Pancreas (tissue), 10 donors: ENCODE results near the gene ZNF536. TPM values are rescaled to one million over a fixed set of nuclear protein-coding genes. Genes with fewer than 3 reads are reported as not detected.

Source experiments
- ATAC-seq, 4 donors: fragments of 200-7000 bp; cut with Tn5 transposase; one replicate each; pipeline versions ENCODE4 v1.8.0 to v1.9.1; 2020; ENCODE audit warnings: mild to moderate bottlenecking in 4 of 4, moderate library complexity in 4 of 4
- DNase-seq, 6 donors: peaks; one replicate each; pipeline ENCODE4 v3.0.0-alpha.2; 2020
- FAIRE-seq: peaks from 2 replicates; lab custom pipeline; 2012; peaks lifted over from hg19 to GRCh38; lab: Jason Lieb, UNC
- H3K27ac ChIP-seq, 4 donors: fragments of 200-600 bp; sonication (generic); 1 replicate in 3 of 4; 2 replicates in 1 of 4; pipeline versions ENCODE4 v1.5.0 to v1.8.0; 2020
- H3K27me3 ChIP-seq, 4 donors: fragments of 200-600 bp; one replicate each; pipeline ENCODE4 v1.8.0; 2021
- H3K36me3 ChIP-seq, 3 donors: fragments of 200-600 bp; sonication (generic) in 1 of 3; one replicate each; pipeline versions ENCODE4 v1.5.0 to v1.8.0; 2020 to 2021
- H3K4me1 ChIP-seq, 3 donors: fragments of 200-600 bp; one replicate each; pipeline ENCODE4 v1.8.0; 2021
- H3K4me3 ChIP-seq, 4 donors: fragments of 200-600 bp; sonication (generic) in 2 of 4; one replicate each; pipeline versions ENCODE4 v1.5.0 to v1.8.0; 2020 to 2021
- H3K9me3 ChIP-seq, 4 donors: fragments of 200-600 bp; one replicate each; pipeline ENCODE4 v1.8.0; 2021
- CTCF ChIP-seq, 4 donors: fragments of 200-600 bp; sonication (generic) in 3 of 4; IDR thresholded peaks; one replicate each; pipeline versions ENCODE4 v1.5.0 to v1.8.0; 2021; ENCODE audit warnings: antibody characterized with exemption in 4 of 4
- WGBS, 2 donors: extraction: QIAGEN DNeasy Blood & Tissue Kit; methylation state at CpG; one replicate each; pipeline ENCODE4 v1.1.7; 2013; 5-methylcytosine and 5-hydroxymethylcytosine counted together
- intact Hi-C, 3 donors: fragments of 100-400 bp; cut with DNase I; formaldehyde crosslinking; loops; one replicate each; pipeline versions ENCODE4 v1.11.1 to v1.14.2; 2022
- polyA plus RNA-seq, 2 donors: library from polyadenylated mRNA; stranded (reverse); fragments of 200-250 nt; gene quantifications; one replicate each; pipeline ENCODE4 v1.2.3, GENCODE V29; 2013
- total RNA-seq, 6 donors: library from RNA; stranded (reverse); fragmentation: NEBNext Ultra II Directional in 4 of 6; extraction: Animal tissue kit (Norgen Biotek cat#: 25700) in 4 of 6; gene quantifications; one replicate each; pipeline versions ENCODE4 v1.2.1 to v1.2.4, GENCODE V29; 2021 to 2023
- donor health status: healthy with polysubstance abuse.
- donor health status: DM: no; HTN: no; CAD: no; lungs with moderate emphysema.
- donor health status: DM: no; HTN: no; CAD: no.
- donor health status: control.
- donor health status: control.
- donor health status: Bipolar disorder and iron deficiency.
- donor health status: DM: yes; HTN: yes; CAD: no.
- donor health status: DM: no; HTN: no; CAD: no.
- donor health status: DM: no; HTN: no; CAD: no.
- donor health status: DM: yes; HTN: yes; CAD: no.

The ZNF536 gene
- total and polyA plus RNA-seq, 8 donors: 0.06 to 1.7 (median 0.13) TPM

GRCh38 chr19:30387311-30388115, 15.3 kb downstream of the ZNF536 start:
- no peak overlapping the region for H3K4me3 ChIP-seq
- FAIRE-seq: no peak
- H3K27ac ChIP-seq: no peak overlapping the region
- no peaks in the 10 kb centered on the region for H3K36me3 ChIP-seq
- DNase-seq: no peak
- no peak for TF ChIP-seq CTCF (IDR thresholded peaks at IDR 0.05)
- H3K4me1 ChIP-seq: no peaks in the 10 kb centered on the region
- H3K9me3 ChIP-seq: no peaks in the 10 kb centered on the region
- ATAC-seq: no peak
- WGBS, 2 donors: 57 to 60% methylated on average over 12 of the region's 12 CpGs
- peaks cover 0 to 2% (median 0%) of the 10 kb centered on the region in 4 donors for H3K27me3 ChIP-seq
- intact Hi-C loops: no loop called here

- 78 to 80% methylated on average over 9 of the region's 9 CpGs for WGBS, 2 donors
- Histone ChIP-seq H3K4me1 (no peaks in the 10 kb centered on the region), H3K27ac (no peak overlapping the region), H3K9me3 (no peaks in the 10 kb centered on the region), H3K27me3 (peaks cover 0 to 2% (median 0%) of the 10 kb centered on the region in 4 donors), H3K4me3 (no peak overlapping the region), H3K36me3 (no peaks in the 10 kb centered on the region)
- no peak for TF ChIP-seq CTCF (IDR thresholded peaks at IDR 0.05)
- no peak for DNase-seq
- no peak for FAIRE-seq
- no peak for ATAC-seq
- intact Hi-C loops: no loop called here
Measured at GRCh38 chr19:30388327-30388726, 16.1 kb downstream of the ZNF536 start.

- Histone ChIP-seq H3K27me3 (peaks cover 0 to 2% (median 0%) of the 10 kb centered on the region in 4 donors), H3K4me3 (no peak overlapping the region), H3K9me3 (no peaks in the 10 kb centered on the region), H3K27ac (no peak overlapping the region), H3K36me3 (no peaks in the 10 kb centered on the region), H3K4me1 (no peaks in the 10 kb centered on the region)
- no peak for TF ChIP-seq CTCF (IDR thresholded peaks at IDR 0.05)
- DNase-seq (no peak), ATAC-seq (no peak), FAIRE-seq (no peak)
- 75 to 82% methylated on average over 5 of the region's 5 CpGs for WGBS, 2 donors
- intact Hi-C loops: no loop called here
Measured at GRCh38 chr19:30388819-30389218, 16.6 kb downstream of the ZNF536 start.

GRCh38 chr19:30390356-30390988, 18.3 kb downstream of the ZNF536 start:
- DNase-seq: no peak
- intact Hi-C loops: no loop called here
- ATAC-seq: no peak
- no peak for TF ChIP-seq CTCF (IDR thresholded peaks at IDR 0.05)
- Histone ChIP-seq H3K27ac (no peak overlapping the region), H3K36me3 (no peaks in the 10 kb centered on the region), H3K4me1 (no peaks in the 10 kb centered on the region), H3K27me3 (peaks cover 0 to 6% (median 0%) of the 10 kb centered on the region in 4 donors), H3K9me3 (no peaks in the 10 kb centered on the region), H3K4me3 (no peak overlapping the region)
- no peak for FAIRE-seq
- 52 to 71% methylated on average over 9 of the region's 9 CpGs for WGBS, 2 donors

GRCh38 chr19:30391052-30391451, 18.9 kb downstream of the ZNF536 start:
- Histone ChIP-seq H3K4me1 (no peaks in the 10 kb centered on the region), H3K27me3 (peaks cover 0 to 9% (median 0%) of the 10 kb centered on the region in 4 donors), H3K9me3 (no peaks in the 10 kb centered on the region), H3K4me3 (no peak overlapping the region), H3K36me3 (no peaks in the 10 kb centered on the region), H3K27ac (no peak overlapping the region)
- no peak for FAIRE-seq
- intact Hi-C loops: no loop called here
- WGBS, 2 donors: 64 to 74% methylated on average over 5 of the region's 5 CpGs
- no peak for TF ChIP-seq CTCF (IDR thresholded peaks at IDR 0.05)
- ATAC-seq: no peak
- DNase-seq: no peak
